ENCODE measurements around the gene NXPE3.
A peak's percentile ranks its signal among the peaks of the same experiment; 100 is the strongest.

Gene NXPE3

GRCh38 chr3:101829437-101829830 is 50.4 kb downstream of the NXPE3 start:
- TF ChIP-seq CTCF (IDR thresholded peaks at IDR 0.05; ENCODE audit: low read length, missing control alignments) = no peak
- no peak overlapping the region for H3K4me3 ChIP-seq (replicated peaks; ENCODE audit: low read depth, low read length)
- DNase-seq (ENCODE audit: low read depth) = no peak

- no peak for TF ChIP-seq CTCF (IDR thresholded peaks at IDR 0.05; ENCODE audit: low read length, missing control alignments)
- H3K4me3 ChIP-seq (replicated peaks; ENCODE audit: low read depth, low read length) = no peak overlapping the region
- DNase-seq (ENCODE audit: low read depth) = no peak
Observed at GRCh38 chr3:101829874-101830273, 50.9 kb downstream of the NXPE3 start.

- TF ChIP-seq CTCF (IDR thresholded peaks at IDR 0.05; ENCODE audit: low read length, missing control alignments) = no peak
- H3K4me3 ChIP-seq (replicated peaks; ENCODE audit: low read depth, low read length) = no peak overlapping the region
- DNase-seq (ENCODE audit: low read depth) = no peak
Observed at GRCh38 chr3:101833446-101833974, 54.5 kb downstream of the NXPE3 start.

- no peak for DNase-seq (ENCODE audit: low read depth)
- no peak for TF ChIP-seq CTCF (IDR thresholded peaks at IDR 0.05; ENCODE audit: low read length, missing control alignments)
- no peak overlapping the region for H3K4me3 ChIP-seq (replicated peaks; ENCODE audit: low read depth, low read length)
Observed at GRCh38 chr3:101835676-101836075, 56.7 kb downstream of the NXPE3 start.

- no peak for TF ChIP-seq CTCF (IDR thresholded peaks at IDR 0.05; ENCODE audit: low read length, missing control alignments)
- H3K4me3 ChIP-seq (replicated peaks; ENCODE audit: low read depth, low read length) = no peak overlapping the region
- DNase-seq (ENCODE audit: low read depth) = no peak
Observed at GRCh38 chr3:101836160-101836559, 57.1 kb downstream of the NXPE3 start.

- H3K4me3 ChIP-seq (replicated peaks; ENCODE audit: low read depth, low read length) = no peak overlapping the region
- DNase-seq (ENCODE audit: low read depth) = peak; percentile 90
- no peak for TF ChIP-seq CTCF (IDR thresholded peaks at IDR 0.05; ENCODE audit: low read length, missing control alignments)
Observed at GRCh38 chr3:101836652-101837598, 57.9 kb downstream of the NXPE3 start.
